ENCODE measurements around the gene HOMER2.
"Not testable (repeated sequence)": the region's sequence is repeated elsewhere in the genome, so short reads cannot be mapped to it uniquely, and the experiment has no call there.

The HOMER2 gene

DNA sequence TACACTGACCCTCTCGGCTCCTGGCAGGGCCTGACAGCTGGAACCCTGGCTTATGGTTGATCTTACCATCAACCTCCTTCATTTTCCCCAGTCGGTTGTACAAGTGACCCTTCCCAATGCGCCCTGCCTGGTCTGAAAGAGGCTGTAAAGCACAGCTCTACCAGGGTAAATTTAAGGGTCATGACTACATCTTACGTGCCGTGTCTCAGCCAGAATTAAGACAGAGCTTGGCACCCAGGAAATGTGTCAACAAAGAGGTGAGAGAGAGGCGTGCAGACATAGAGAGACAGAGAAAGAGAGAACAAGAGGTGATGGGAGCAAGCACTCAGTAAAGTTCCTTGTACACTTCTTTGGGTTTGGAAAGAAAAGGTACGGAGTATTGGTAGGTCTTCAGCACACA, 28.8 kb downstream of the HOMER2 start:
- DNase-seq = no peak

DNA sequence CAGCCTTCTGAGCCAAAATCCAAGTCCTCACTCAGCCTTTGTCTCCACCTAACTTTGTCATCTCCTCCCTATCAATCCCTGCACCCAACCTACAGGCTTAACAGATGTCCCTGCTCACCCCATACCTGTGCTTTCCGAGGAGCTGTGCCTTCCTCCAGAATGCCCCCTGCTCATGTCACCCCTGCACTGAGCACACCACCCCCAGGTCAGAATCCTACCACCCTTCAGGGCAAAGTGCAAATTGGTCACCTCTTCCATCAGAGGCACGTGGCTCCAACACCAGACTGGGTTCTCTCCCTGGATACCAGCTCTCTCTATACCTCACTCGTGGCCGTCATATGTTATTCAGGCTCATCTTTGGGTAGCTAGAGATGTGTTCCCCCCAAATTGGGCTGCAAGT, 29.8 kb downstream of the HOMER2 start:
- no peak for DNase-seq

DNA sequence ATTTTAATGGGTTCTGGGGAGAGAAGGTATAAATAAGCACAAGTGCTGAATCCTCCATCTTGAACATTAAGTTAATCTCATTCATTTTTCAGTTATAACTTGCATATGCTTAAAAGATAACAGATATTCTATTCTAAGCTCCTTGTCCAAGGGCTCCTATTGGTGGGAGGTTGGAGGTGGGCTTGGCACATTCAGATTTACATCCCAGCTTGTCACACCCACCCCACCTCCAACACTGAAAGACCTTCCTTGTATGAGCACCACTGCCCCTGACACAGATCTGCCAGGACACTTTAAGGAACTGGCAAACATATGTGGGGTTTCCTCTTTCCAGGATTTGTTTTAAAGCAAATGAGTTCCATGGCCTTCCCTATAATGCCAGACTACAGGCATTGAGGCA, 30.6 kb downstream of the HOMER2 start:
- DNase-seq = no peak

DNA sequence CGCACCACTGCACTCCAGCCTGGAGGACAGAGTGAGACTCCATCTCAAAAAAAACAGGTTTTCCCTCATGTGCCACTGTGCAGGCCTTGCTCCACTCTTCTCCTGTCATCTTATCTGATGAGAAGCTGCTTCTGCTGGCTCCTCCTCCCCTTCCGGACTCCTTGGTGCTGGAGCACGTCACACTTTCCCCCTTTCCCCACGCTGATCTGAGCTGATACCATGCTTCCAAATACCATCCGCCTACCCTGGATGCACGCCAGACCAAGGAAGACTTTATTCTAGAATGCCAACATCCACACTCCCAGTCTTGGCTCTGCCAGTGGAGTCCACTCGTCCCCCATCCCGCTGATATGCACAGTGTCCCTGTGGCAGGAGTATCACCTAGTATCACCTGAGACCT, 31.3 kb downstream of the HOMER2 start:
- DNase-seq = no peak

DNA sequence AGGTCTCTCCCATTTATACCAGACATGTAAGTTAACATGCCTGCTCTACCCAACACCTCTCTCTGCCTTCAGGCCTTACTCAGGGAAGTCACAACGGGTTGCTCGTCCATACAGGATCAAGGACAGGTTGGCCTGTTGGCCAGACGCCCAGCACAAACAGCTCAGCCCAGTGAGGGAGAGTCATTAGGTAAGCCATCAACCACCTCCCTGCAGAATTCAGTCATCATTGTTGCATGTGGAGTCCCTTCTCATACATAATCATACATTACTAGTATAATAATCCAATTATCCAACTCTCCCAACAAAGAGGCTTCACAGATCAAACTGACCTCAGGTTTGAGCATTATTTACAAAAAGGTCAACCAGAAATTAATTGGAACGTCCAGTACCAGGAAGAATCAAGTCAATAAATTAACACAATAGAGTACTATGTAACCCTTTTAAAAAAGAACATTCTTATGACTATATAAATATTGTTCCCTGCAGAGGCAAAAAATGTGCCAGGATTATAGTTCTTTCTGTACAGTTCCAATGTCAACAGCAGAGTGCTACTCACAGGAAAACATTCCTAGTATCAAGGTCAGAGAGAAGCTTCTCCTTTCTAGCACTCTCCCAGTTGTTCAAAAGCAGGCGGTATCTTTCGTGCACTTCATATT, 33.2 kb downstream of the HOMER2 start:
- peak; percentile 74 for DNase-seq

DNA sequence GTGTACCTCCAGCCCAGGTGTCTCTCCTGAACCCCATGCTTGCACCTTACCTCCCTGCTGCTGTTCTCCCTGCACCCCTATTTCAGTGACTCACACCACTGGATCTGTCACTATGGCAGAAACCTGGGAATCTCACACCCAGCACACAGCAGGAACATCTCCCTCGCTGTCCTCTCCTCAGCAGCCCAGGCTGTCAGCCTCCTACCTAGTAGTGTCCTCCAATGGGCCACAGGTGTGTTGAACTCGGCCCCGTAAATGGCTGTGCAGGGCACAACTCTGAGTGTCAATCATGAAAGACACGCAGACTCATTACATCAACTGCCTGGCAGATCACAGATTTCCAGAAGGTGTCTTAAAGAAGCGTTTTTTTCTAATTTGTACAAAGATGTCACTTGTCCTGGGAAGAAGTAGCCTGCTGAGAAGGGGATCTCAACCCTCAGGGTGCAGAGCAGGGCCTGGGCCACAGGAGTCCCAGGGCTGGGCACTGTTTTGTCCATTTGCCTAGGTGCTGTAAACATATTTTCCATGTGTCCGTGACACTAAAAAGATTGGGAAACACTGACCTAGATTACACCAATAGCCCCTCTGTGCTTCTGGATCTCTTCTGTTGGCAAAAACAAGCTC, 33.8 kb downstream of the HOMER2 start:
- no peak for DNase-seq

DNA sequence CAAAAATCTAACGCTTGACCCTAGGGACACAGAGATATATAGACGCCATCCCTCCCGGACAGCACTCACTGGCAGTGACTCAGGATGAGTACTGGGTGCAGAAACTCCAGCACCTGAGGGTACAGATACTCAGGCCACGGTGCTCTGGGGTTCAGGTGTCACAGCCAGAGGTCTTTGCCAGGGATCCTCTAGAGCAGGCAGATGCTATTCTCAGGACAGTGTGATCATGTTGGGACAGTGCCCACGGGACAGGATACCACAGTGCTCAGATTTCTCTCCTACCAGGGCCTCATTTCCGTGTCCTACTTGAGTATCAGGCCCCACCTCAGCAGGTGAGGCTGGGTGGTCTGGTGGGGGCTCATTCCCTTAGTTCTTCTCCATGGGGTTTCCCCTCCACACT, 34.4 kb downstream of the HOMER2 start:
- no peak for DNase-seq

DNA sequence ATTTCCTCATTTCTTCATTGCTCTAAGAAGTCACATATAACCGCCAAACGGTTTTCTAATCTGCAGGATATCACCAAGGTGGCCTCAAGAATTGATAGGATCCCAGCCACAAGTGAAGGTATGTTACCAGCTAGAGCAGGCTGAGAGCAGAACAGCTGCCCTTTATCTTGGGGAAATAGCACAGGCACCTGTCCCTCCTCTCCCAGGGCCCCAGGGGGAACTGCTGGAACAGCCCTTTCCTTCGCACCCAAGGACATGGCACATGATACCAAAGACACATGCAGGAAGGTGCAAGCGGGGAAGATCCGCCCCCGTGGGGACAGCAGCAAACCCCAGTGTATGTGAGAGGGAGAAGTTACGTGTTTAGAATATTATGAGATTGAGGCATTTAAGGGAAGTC, 35.3 kb downstream of the HOMER2 start:
- no peak for DNase-seq

DNA sequence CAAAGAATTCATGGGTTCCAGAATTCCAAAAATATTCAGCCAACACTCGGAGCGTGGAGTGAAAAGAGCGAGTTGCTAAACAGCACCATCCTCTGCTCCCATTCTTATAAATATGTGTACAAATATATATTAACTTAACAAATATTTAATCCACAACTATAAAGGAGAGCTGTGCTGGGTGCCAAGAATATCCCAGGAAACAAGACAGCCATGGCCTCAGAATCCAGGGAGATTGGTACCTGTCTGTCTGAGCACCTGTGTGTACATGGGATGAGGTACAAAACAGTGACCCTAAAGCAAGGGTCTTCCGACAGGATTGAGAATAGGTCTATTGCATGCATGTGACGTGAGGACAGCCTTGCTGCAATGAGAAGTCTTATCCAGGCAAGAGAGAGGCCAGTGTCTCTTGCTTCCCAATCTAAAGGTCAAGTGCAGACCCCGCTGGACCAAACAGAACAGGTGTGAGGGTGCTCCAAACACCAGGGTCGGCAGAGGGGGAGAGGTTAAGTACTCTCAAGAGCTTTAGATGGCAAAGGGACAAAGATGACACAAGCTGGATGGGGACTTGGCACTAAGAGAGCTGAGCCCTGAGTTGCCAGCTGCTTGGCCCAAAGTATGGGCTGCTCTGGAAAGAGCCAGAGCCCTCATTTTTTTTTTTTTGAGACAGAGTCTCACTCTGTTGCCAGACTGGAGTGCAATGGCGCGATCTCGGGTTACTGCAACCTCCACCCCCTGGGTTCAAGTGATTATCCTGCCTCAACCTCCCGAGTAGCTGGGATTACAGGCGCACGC, 36.2 kb downstream of the HOMER2 start:
- DNase-seq = no peak

DNA sequence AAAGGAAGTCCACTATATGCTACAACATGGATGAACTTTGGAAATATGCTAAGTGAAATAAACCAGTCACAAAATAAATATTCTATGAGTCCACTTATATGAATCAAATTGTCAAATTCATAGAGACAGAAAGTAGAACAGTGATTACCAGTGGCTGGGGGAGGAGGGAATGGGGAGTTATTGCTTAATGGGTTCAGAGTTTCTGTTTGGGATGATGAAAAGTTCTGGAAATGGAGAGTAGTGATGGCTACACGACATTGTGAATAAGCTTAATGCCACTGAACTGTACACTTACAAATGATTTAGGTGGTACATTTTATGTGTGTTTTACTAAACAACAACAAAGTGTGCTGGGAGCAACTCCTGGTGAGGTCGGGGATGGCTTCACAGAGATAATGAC, 38.1 kb downstream of the HOMER2 start:
- DNase-seq = no peak

DNA sequence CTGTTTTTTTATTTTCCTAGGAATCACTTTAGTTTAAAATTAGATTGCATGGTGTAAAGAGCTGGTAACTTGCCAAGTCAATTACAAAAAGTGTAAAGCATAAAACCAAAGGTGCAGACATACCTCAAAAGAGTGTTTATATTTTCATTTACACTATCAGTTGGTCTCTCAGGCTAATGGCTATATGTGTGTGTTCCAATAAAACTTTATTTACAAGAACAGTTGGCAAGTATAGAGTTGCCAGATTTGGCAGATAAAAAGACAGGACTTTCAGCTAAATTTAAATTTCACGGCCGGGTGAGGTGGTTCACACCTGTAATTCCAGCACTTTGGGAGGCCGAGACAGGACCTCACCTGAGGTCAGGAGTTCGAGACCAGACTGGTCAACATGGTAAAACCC, 41.1 kb downstream of the HOMER2 start:
- no peak for DNase-seq

DNA sequence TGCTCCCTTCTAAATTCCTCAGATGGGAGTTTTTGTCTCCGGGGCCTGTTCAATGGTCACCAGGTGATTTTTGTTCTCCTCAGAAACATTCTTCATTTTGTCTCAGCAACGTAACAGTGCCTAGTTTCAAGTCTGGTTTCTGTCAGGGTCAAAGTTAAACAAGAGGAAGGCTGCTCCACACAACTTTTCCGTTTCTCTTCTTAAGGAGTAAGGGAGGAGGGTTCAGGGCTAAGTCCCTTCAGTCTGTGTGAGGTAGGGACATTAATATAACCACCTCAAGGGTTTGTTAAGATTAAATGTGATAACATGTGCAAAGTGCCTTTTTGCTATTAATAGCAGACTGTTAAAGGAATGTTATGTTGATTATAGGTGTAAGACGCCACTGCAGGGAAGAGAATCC, 41.8 kb downstream of the HOMER2 start:
- no peak for DNase-seq

DNA sequence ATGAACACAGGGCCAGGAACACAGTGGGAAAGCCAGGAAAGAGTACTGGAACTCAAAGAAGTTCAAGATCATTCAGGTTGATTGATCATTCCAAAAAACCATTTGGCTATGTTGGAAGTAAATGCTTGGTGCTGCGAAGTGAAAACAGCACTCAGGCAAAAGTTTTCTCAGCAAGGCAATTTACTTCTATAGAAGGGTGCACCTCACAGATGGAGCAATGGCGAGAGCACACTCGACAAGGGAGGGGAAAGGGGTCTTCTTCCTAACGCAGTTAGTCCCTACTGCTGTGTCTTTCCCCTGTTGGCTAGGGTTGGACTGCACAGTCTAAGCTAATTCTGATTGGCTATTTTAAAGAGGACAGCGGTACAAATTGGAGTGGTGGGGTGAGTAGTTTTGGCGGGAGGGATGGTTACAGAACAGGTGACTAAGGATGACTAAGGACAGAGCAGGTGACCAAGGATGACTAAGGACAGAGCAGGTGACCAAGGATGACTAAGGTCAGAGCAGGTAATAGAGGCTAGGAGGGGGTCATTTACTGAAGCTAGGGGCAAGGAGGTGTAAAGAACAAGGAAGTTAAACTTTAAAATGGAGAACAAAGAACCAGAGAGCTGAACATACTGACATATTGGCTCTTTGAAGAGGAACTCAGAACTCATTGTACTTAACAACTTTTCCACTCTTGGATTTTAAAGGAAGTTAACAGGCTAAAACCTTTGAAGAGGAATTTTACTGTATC, 43.3 kb downstream of the HOMER2 start:
- no peak for DNase-seq

DNA sequence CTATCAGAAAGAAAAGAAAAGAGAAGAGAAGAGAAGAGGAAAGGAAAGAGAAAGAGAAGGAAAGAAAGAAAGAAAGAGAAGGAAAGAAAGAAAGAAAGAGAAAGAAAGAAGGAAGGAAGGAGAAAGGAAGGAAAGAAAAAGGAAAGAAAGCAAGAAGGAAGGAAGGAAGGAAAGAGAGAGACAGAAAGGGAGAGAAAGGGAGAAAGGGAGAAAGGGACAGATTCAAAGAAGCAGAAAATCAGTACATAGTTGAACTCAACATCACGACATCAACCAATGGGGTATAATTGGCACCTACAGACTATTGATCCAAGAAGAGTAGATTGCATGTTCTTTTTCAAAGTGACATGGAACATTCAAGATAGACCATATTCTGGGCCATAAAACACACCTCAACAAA, 45.2 kb downstream of the HOMER2 start:
- no peak for DNase-seq

DNA sequence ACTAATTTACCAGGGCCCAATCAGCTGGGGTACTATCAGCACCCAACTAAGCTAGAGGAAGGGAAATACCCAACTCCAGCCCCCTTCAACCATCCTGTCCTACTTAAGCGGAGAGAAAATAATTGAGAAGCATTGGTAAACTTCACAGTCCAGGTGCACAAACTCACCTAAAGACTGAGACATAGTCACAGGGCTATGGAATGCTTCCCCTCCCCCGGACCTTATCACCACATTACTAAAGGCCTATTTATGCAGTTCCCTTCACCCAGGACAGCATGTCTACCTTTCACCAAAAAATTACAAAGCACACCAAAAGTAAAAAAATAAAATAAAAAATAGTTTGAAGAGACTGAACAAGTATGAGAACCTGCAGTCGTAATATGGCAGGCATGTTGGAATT, 47.9 kb downstream of the HOMER2 start:
- no peak for DNase-seq

DNA sequence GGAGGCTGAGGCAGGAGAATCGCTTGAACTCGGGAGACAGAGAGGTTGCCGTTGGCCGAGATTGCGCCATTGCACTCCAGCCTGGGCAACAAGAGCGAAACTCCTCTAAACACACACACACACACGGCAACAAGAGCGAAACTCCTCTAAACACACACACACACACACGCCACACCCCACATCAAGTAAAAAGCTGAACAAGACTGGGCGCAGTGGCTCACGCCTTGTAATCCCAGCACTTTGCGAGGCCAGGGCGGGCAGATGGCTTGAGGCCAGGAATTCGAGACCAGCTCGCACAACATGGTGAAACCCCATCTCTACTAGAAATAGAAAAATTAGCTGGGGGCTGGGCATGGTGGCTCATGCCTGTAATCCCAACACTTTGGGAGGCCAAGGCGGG, 49.0 kb downstream of the HOMER2 start:
- no peak for DNase-seq

DNA sequence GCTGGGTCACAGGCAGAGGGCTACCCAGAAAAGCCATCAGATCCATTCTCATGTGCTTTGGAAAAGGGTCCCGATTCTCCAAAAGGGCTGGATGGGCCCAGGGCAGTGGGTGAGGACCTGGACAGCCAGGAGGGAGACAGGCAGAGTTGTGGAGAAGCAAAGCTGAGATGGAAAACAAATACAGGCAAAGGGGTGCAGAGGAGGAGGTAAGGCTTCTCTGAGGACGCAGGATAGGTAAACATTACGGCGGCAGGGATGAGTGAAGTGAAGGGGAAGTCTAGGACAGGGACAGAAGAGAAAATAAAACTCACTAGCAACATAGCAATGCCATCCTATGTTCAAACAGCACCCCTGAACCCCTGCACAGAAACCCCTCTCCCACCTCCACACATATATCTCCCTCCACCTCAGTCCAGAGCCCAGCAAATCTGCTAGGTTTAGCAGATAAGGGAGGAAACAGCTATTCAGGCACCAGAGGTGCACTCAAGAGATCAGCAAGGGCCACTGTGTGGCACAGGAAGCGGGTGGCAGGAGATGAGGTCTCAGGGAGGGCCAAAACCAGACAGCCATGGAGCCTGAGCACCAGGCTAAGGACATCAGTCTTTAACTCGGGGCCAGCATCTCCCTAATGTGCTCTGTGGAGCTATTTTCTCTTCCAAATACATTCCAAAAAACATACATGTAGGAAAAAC, 51.3 kb downstream of the HOMER2 start:
- DNase-seq = no peak

DNA sequence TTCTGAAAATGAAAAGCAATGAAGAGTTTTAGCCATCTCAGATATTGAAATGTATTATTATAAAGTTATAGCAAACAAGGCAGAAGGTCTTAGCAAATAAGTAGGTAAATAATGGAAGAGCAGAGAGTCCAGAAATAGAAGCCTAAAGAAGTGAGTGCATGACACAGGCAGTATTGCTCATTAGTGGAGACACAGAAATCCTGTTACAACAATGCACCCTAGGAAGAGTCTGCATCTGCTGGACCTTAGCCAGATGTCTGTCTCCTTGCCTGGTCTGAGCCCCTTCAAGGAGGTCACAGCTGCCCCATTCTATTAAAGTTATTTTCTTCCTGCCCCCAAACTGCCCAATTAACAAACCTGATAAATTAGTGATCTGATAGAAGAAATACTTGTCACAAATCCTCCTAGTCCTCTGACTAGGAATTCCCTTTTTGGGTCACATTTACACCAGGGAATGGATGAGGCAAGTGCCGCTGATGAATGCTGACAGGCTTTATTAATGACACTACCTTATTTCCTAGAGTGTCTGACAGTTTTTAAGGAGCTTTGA, 51.9 kb downstream of the HOMER2 start:
- no peak for DNase-seq

DNA sequence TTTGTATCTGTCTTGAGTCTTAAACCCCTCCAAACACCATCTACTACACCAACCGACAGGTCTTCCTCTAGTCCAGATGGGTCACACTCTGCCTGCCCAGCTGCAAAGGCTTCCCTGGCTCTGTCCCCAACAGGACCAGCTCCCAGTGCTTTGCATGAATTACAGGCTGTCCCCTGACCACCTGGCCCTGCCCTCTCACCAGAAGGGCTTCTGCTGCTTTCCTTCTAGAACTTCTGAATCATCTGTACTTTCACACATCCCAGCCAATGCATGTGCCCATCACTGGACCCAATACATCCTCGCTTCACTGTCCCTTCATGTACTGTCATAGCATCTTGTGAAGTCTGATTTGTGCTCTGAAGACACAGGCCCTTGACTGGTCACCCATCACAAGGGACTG, 53.6 kb downstream of the HOMER2 start:
- DNase-seq = no peak

DNA sequence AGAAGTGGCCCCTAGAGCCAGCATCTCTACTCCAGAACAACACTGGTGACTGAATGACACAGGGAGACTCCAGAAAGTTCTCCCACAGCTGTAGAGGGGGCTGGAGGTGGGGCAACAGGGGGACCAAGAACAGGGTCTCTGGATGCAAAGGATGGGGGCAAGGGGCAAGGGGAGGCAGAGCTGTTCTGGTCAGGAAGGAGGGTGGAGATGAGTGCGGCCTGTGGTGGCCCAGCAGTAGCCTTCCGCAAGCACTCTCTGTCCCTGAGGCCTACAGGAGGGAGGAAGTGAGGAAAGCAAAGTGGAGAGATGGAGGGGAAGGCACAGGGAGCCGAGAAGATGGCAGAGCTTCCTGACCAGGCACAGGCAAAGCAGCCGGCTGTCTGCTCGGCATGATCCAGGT, 56.5 kb downstream of the HOMER2 start:
- no peak for DNase-seq

DNA sequence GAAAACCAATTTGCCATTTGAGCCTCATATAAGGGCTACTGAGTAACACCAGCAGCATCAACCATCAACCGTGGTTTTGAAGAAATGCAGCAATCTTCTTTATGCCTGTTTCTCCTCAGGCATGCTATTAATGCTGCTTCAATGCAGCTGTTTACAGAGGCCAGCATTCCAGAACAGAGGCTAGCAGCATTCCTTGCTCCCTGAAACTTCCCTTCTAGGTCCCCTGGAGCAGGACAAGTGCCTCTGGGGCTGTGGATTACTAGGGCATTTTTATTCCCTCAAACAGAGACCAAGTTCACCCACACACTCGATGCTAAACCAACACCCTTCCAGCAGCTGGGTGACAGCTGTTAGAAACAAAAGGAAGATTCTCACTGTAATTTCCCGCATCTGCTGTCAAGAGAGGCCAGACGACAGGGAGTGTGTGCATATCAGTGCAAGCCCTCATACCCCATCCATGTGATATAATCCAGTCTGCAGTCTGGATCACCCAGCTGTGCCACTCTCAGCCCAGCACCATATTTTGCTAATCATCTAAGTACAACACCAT, 57.5 kb downstream of the HOMER2 start:
- DNase-seq = no peak

DNA sequence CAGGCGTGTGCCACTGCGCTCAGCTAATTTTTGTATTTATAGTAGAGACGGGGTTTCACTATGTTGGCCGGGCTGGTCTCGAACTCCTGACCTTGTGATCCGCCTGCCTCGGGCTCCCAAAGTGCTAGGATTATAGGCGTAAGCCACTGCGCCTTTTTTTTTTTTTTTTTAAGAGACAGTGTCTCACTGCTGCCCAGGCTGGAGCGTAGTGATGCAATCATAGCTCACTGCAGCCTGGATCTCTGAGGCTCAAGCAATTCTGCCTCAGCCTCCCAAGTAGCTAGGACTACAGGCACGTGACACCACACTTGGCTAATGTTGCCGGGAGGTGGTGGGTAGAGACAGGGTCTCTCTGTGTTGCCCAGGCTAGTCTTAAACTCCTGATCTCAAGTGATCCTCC, 59.0 kb downstream of the HOMER2 start:
- not testable (repeated sequence) for DNase-seq

Data from NCI-H2081 treated with DMSO at 0.1 percent for 48 hours (cell line).